HCT116 (cell line): ENCODE results near the gene FERMT1. TPM values are rescaled to one million over a fixed set of nuclear protein-coding genes. Genes with fewer than 3 reads are reported as not detected.

Experiments used
- ATAC-seq: fragments of 200-7000 bp; cut with Tn5 transposase; 2 replicates; pipeline ENCODE4 v1.9.1; 2020; ENCODE audit warnings: mild to moderate bottlenecking, moderate library complexity
- BruUV-seq: library from RNA; stranded (reverse); fragments of 400-500 nt; replicated peaks from 2 replicates; lab custom pipeline; 2021; lab: Mats Ljungman, UMichigan
- CTCF ChIA-PET: fragments of 300-600 bp; sonication (Branson Sonifier 250); formaldehyde crosslinking; loops from one replicate; lab custom pipeline; 2021; ENCODE audit warnings: antibody characterized with exemption; lab: Charles Lee
- POLR2A ChIA-PET: fragments of 300-600, 350-600 bp; sonication (Branson Sonifier 250); formaldehyde crosslinking; loops from one replicate; lab custom pipeline; 2021; ENCODE audit warnings: antibody characterized with exemption; lab: Charles Lee
- RAD21 ChIA-PET, 2 experiments: fragments of 300-600 bp; sonication (Branson Sonifier 250); formaldehyde crosslinking; loops; one replicate each; lab custom pipeline; 2023; ENCODE audit warnings: low total read pairs in 2 of 2; ENCODE audit not compliant: uncharacterized antibody in 2 of 2, unreplicated experiment in 2 of 2, low non-redundant PET in 1 of 2; lab: Charles Lee
- DNase-seq: peaks from one replicate; pipeline ENCODE4 v3.0.0-alpha.2; 2010; ENCODE audit warnings: low read depth, low spot score
- H2AFZ ChIP-seq: fragments of 200-600 bp; shearing (Covaris generic), sonication (generic); 2 replicates; pipeline ENCODE4 v1.6.1; 2017; ENCODE audit warnings: low read depth, mixed run types, mixed read lengths, antibody characterized with exemption, low read length; ENCODE audit not compliant: poor library complexity, severe bottlenecking
- H3K27ac ChIP-seq: 2 replicates; pipeline ENCODE4 v1.5.1; 2012; ENCODE audit warnings: low read depth, low read length
- H3K27me3 ChIP-seq: fragments of 200-600 bp; sonication (generic); 2 replicates; pipeline ENCODE4 v1.6.1; 2016; ENCODE audit warnings: mixed run types, low read length, mixed read lengths; ENCODE audit not compliant: insufficient read depth
- H3K36me3 ChIP-seq, 2 experiments: fragments of 200-500 bp in 1 of 2; fragments of 200-600 bp in 1 of 2; sonication (Bioruptor generic) in 1 of 2; sonication (generic) in 1 of 2; 2 replicates each; pipeline versions ENCODE4 v1.5.1 to v1.6.1; 2014 to 2016; ENCODE audit warnings: low read length in 2 of 2, inconsistent platforms in 1 of 2, mixed read lengths in 1 of 2, mixed run types in 1 of 2; ENCODE audit not compliant: insufficient read depth in 2 of 2, control insufficient read depth in 1 of 2
- H3K4me1 ChIP-seq, 2 experiments: fragments of 200-600 bp in 1 of 2; sonication (generic) in 1 of 2; 2 replicates each; pipeline versions ENCODE4 v1.5.1 to v1.6.1; 2012 to 2017; ENCODE audit warnings: low read length in 2 of 2, inconsistent platforms in 1 of 2, mild to moderate bottlenecking in 1 of 2, mixed read lengths in 1 of 2, mixed run types in 1 of 2, moderate library complexity in 1 of 2; ENCODE audit not compliant: insufficient read depth in 2 of 2, control insufficient read depth in 1 of 2
- H3K4me2 ChIP-seq: fragments of 200-600 bp; sonication (generic); 2 replicates; pipeline ENCODE4 v1.6.1; 2017; ENCODE audit warnings: mixed run types, low read length, mixed read lengths
- H3K4me3 ChIP-seq, 2 experiments: fragments of 200-600 bp in 1 of 2; sonication (generic) in 1 of 2; replicated peaks in 1 of 2; 2 replicates each; pipeline ENCODE4 v1.5.1; 2011 to 2016; ENCODE audit warnings: low read length in 2 of 2, control low read depth in 1 of 2, low read depth in 1 of 2, mild to moderate bottlenecking in 1 of 2, mixed read lengths in 1 of 2, mixed run types in 1 of 2
- H3K79me2 ChIP-seq: fragments of 200-600 bp; sonication (generic); 2 replicates; pipeline ENCODE4 v1.6.1; 2017; ENCODE audit warnings: mild to moderate bottlenecking, mixed run types, low read length, moderate library complexity, mixed read lengths; ENCODE audit not compliant: insufficient read depth
- H3K9ac ChIP-seq: fragments of 200-600 bp; sonication (generic); 2 replicates; pipeline ENCODE4 v1.6.1; 2016; ENCODE audit warnings: low read length, mixed read lengths
- H3K9me2 ChIP-seq: fragments of 200-600 bp; sonication (generic), shearing (Covaris generic); 2 replicates; pipeline ENCODE4 v1.6.1; 2017; ENCODE audit warnings: mixed run types, mild to moderate bottlenecking, moderate library complexity; ENCODE audit not compliant: insufficient read depth
- H3K9me3 ChIP-seq, 2 experiments: fragments of 200-500 bp in 1 of 2; fragments of 200-600 bp in 1 of 2; sonication (Bioruptor generic) in 1 of 2; sonication (generic) in 1 of 2; 2 replicates each; pipeline ENCODE4 v1.6.1; 2014 to 2017; ENCODE audit warnings: low read length in 2 of 2, mixed read lengths in 2 of 2, inconsistent platforms in 1 of 2, low read depth in 1 of 2, mild to moderate bottlenecking in 1 of 2, mixed run types in 1 of 2, moderate library complexity in 1 of 2; ENCODE audit not compliant: control insufficient read depth in 1 of 2, insufficient read depth in 1 of 2
- H4K20me1 ChIP-seq: fragments of 200-600 bp; sonication (generic), shearing (Covaris generic); 2 replicates; pipeline ENCODE4 v1.6.1; 2017; ENCODE audit warnings: mixed run types, mild to moderate bottlenecking, moderate library complexity; ENCODE audit not compliant: insufficient read depth
- CBX3 ChIP-seq: IDR thresholded peaks from 2 replicates; pipeline ENCODE4 v1.6.1; 2012; ENCODE audit warnings: low read depth
- CEBPB ChIP-seq: IDR thresholded peaks from 2 replicates; pipeline ENCODE4 v1.6.1; 2012; ENCODE audit warnings: low read depth
- CTCF ChIP-seq, 3 experiments: fragments of 200-600 bp in 1 of 3; sonication (generic) in 1 of 3; IDR thresholded peaks in 2 of 3; conservative IDR thresholded peaks in 1 of 3; 2 replicates each; pipeline ENCODE4 v1.5.1; 2012 to 2017; ENCODE audit warnings: low read depth in 2 of 3, low read length in 2 of 3, antibody characterized with exemption in 1 of 3, borderline replicate concordance in 1 of 3, control low read depth in 1 of 3, mild to moderate bottlenecking in 1 of 3, mixed read lengths in 1 of 3, mixed run types in 1 of 3, moderate library complexity in 1 of 3; ENCODE audit not compliant: insufficient read depth in 1 of 3
- EGR1 ChIP-seq: IDR thresholded peaks from 2 replicates; pipeline ENCODE4 v1.6.1; 2012; ENCODE audit warnings: low read depth
- EZH2phosphoT487 ChIP-seq: fragments of 200-600 bp; IDR thresholded peaks from 2 replicates; pipeline ENCODE4 v1.6.1; 2018; ENCODE audit warnings: antibody characterized with exemption, borderline replicate concordance
- FOSL1 ChIP-seq: IDR thresholded peaks from 2 replicates; pipeline ENCODE4 v1.6.1; 2012; ENCODE audit warnings: low read depth
- JUND ChIP-seq: IDR thresholded peaks from 2 replicates; pipeline ENCODE4 v1.6.1; 2012
- POLR2A ChIP-seq: IDR thresholded peaks from 2 replicates; pipeline ENCODE4 v1.7.0; 2011; ENCODE audit warnings: borderline replicate concordance; ENCODE audit not compliant: insufficient read depth, insufficient read length; ENCODE audit errors: extremely low read depth
- POLR2AphosphoS5 ChIP-seq: IDR thresholded peaks from 2 replicates; pipeline ENCODE4 v1.6.1; 2011; ENCODE audit warnings: mild to moderate bottlenecking, low read depth, low read length, moderate library complexity
- REST ChIP-seq: IDR thresholded peaks from 2 replicates; pipeline ENCODE4 v1.6.1; 2012; ENCODE audit warnings: low read depth
- SIN3A ChIP-seq: IDR thresholded peaks from 2 replicates; pipeline ENCODE4 v1.6.1; 2012; ENCODE audit warnings: low read depth
- SP1 ChIP-seq: IDR thresholded peaks from 2 replicates; pipeline ENCODE4 v1.6.1; 2012; ENCODE audit warnings: low read depth
- SRF ChIP-seq: IDR thresholded peaks from 2 replicates; pipeline ENCODE4 v1.6.1; 2012; ENCODE audit warnings: low read depth
- TCF7L2 ChIP-seq: IDR thresholded peaks from 2 replicates; pipeline ENCODE4 v1.7.0; 2011; ENCODE audit warnings: borderline replicate concordance, inconsistent platforms; ENCODE audit not compliant: insufficient read depth, insufficient read length; ENCODE audit errors: extremely low read depth
- YY1 ChIP-seq: IDR thresholded peaks from 2 replicates; pipeline ENCODE4 v1.6.1; 2011; ENCODE audit warnings: low read length, low read depth, moderate library complexity, mild to moderate bottlenecking; ENCODE audit not compliant: insufficient replicate concordance; ENCODE audit errors: extremely low read depth
- intact Hi-C: fragments of 100-400 bp; cut with micrococcal nuclease; formaldehyde crosslinking; loops from 2 replicates; pipeline ENCODE4 v1.10.0; 2022
- total RNA-seq: library from RNA; stranded (reverse); gene quantifications from one replicate; pipeline ENCODE4 v1.2.1, GENCODE V29; 2021; ENCODE audit not compliant: unreplicated experiment
- TF ChIP-seq, protein P1 (sequence below): IDR thresholded peaks from 2 replicates; pipeline ENCODE4 v1.6.1; 2012

FERMT1 gene
- total RNA-seq, 1 experiment from 2014 or later: 34.9 TPM

DNA sequence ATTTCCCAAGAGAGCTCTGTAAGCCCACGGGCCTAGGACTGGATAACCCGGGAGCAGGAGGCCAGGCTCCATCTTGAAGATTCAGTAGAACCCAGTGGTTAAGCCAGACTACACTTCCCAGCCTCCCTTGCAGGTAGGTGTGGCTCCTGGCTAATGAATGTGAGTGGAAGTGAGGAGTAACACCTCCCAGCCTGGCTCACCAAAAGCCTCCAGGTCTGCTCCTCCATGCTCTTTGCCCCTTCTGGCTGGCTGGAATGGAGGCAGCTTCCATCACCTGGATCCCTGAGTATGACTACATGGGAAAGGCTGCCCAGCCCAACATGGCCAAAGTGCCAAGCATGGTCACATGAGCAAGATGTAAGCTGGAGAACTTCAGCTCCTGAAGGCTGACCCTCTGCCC lies 78.7 kb downstream of the FERMT1 start (continued):
- no peak for TF ChIP-seq REST
- TF ChIP-seq JUND: no peak
- TF ChIP-seq EGR1: no peak
- TF ChIP-seq SP1: no peak
- TF ChIP-seq, protein P1, sequence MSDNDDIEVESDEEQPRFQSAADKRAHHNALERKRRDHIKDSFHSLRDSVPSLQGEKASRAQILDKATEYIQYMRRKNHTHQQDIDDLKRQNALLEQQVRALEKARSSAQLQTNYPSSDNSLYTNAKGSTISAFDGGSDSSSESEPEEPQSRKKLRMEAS: no peak
- TF ChIP-seq SIN3A: no peak

GRCh38 chr20:6041808-6042265 lies 81.0 kb downstream of the FERMT1 start:
- ChIA-PET CTCF (no interaction called here), POLR2A (no interaction called here), RAD21 (no interaction called here)
- no peak; the same call in 1 of the 2 replicates for ATAC-seq
- no peak for DNase-seq
- no TSS peak for BruUV-seq
- Histone ChIP-seq H4K20me1 (no peaks in the 10 kb centered on the region), H3K27me3 (no peaks in the 10 kb centered on the region), H3K4me2 (no peak overlapping the region), H2AFZ (no peak overlapping the region), H3K36me3 (peaks cover 9 to 14% of the 10 kb centered on the region in 2 experiments; a peak in 3 of 4 replicates), H3K9me2 (no peaks in the 10 kb centered on the region), H3K9ac (no peak overlapping the region), H3K4me1 (no peaks in the 10 kb centered on the region), H3K27ac (no peak overlapping the region), H3K4me3 (no peak overlapping the region), H3K79me2 (no peaks in the 10 kb centered on the region), H3K9me3 (no peaks in the 10 kb centered on the region)
- intact Hi-C loops: no loop called here
- TF ChIP-seq POLR2A: no peak
- TF ChIP-seq POLR2AphosphoS5: no peak
- TF ChIP-seq TCF7L2: no peak
- TF ChIP-seq YY1: no peak
- no peak for TF ChIP-seq SRF
- no peak for TF ChIP-seq JUND
- TF ChIP-seq REST: no peak
- TF ChIP-seq EGR1: no peak
- TF ChIP-seq CTCF (IDR thresholded peaks at IDR 0.05 in 2 of 3, conservative IDR thresholded peaks at IDR 0.05 in 1 of 3; ENCODE audit: borderline replicate concordance in 1 of 3, insufficient read depth in 1 of 3, low read depth in 2 of 3, low read length in 2 of 3): no peak
- TF ChIP-seq EZH2phosphoT487: no peak
- no peak for TF ChIP-seq SIN3A
- no peak for TF ChIP-seq CEBPB
- no peak for TF ChIP-seq CBX3
- TF ChIP-seq, protein P1: no peak
- TF ChIP-seq FOSL1: no peak
